ENCODE data around the gene SMC5. TPM values are rescaled to one million over a fixed set of nuclear protein-coding genes. Genes with fewer than 3 reads are reported as not detected.

Gene SMC5
- total RNA-seq, 2 experiments from 2014 or later = 42.3 to 44.9 TPM

GRCh38 chr9:70404261-70404660, 145.5 kb downstream of the SMC5 start:
- H3K27me3 Mint-ChIP-seq = no peaks in the 10 kb centered on the region
- no peak overlapping the region for H3K4me3 Mint-ChIP-seq
- POLR2A ChIA-PET = interaction anchor here (1.7 to 6.6 kb wide), 2 partner anchors 8 to 15 kb away, joined by 6 to 39 read pairs; no protein-coding TSS in a partner anchor
- no peaks in the 10 kb centered on the region for H3K36me3 Mint-ChIP-seq
- ATAC-seq (ENCODE audit: low read depth) (no peak), DNase-seq (no peak)
- H3K27ac Mint-ChIP-seq = no peak overlapping the region
- H3K9me3 Mint-ChIP-seq = no peaks in the 10 kb centered on the region
- peaks cover 52% of the 10 kb centered on the region for H3K4me1 Mint-ChIP-seq

Other genes with a start within 250 kb of the SMC5 start
- gene MAMDC2, start 215.1 kb upstream of the SMC5 start, total RNA-seq = under 1 TPM in 1 of 2 experiments, not detected in 1; 0.08 TPM
- gene KLF9, start 155.7 kb downstream of the SMC5 start, total RNA-seq = 10 to 100 TPM; 16.2 TPM

Data from activated naive CD8-positive, alpha-beta T cell treated with anti-CD3 and anti-CD28 coated beads, Interleukin-2, amount 10 ng/mL, durations not matched to agents 7 days and 5 days (primary cell).